ENCODE results near the gene CXCL14.

The CXCL14 gene, protein sequence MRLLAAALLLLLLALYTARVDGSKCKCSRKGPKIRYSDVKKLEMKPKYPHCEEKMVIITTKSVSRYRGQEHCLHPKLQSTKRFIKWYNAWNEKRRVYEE

DNA sequence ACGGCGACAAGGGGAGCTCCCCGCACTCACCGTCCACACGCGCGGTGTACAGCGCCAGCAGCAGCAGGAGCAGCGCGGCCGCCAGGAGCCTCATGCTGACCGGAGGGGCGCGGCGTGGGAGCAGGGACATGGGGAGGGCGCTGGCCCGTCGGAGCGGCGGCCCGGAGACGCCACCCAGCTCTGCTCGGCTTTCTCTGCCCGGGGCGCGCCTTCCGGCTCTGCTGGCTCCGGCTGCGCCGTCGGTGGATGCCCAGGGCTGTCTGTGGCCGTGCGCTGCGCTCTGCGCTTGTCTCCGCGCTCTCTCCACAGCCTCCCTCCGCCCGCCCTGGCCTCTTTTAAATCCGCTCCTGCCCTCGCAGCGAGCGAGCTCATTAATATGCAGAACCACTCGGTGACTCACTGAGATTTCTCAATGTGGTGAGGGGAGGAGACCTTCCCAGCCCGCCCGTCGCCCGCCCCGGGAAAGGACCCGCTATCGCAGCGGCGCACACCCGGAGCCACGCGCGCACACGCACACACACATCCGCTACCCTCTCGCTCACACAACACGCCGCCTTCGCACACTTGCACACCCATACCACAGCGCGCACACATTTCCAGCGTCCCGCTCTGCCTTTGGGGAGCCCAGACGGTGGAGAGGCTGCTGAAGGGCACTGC lies at the start of gene CXCL14:
CXCL14 (minus strand) TSS at position 307 of the 657 bp plus-strand sequence; CDS start at position 94, 213 bp downstream.
- DNase-seq (ENCODE audit: low spot score), result peak; percentile 55

DNA sequence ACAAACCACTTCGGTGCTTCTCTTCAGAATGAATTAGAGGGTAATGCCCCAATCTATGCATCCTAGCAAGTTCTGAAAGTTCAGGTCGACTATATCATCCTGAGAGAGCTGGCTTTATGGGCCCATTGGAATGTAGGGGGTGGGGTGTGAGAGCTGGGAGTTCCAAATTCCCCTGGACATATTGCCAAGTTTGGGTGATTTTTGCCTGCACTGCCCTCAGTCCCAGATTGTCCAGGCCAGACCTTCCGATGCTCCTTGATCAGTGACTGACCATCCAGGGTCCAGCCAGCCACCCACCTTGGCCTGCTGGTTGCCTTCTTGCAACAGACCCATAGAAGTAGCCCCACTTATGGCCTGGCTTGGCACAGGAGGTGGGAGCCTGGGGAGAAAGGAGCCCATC lies 47.8 kb upstream of the CXCL14 start:
- DNase-seq (ENCODE audit: low spot score), result no peak

DNA sequence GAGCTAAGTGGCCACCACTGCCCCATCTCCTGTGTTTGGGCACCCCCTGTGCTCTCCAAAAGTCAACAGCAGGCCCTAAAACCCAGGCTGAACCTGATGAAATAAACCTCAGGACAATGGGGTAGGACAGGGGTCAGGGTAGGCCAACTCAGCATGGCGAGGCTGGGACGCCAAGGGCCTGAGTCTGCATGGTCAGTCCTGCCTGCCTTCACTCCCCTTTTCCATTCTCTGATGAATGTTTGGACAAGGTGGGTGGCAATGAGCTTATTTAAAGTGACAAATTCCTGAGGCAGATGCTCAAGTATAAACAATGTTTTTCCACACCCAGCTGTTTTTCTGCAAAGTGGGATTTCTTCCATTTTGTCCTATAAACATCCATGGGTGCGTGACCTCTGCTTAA lies 47.2 kb upstream of the CXCL14 start:
- no peak for DNase-seq (ENCODE audit: low spot score)

DNA sequence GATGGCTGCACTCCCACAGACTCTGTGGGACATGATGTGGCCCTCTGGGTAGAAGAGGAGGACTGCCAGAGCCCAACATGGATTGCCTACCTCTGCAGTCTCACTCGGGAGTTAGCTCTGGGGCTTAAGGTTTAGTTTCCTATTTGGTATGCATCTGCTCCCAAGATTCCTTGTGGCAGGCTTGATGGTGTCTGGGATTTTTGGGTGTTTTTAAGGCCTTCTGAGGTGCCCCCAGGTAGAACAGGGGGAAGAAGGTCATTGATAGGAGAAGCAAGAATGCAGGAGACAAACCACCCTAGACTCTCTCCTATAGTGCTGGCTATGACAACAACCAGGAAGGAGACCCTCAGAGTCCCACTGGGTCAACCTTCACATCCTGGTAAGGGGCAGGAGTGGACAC lies 46.7 kb upstream of the CXCL14 start:
- DNase-seq (ENCODE audit: low spot score), result no peak

DNA sequence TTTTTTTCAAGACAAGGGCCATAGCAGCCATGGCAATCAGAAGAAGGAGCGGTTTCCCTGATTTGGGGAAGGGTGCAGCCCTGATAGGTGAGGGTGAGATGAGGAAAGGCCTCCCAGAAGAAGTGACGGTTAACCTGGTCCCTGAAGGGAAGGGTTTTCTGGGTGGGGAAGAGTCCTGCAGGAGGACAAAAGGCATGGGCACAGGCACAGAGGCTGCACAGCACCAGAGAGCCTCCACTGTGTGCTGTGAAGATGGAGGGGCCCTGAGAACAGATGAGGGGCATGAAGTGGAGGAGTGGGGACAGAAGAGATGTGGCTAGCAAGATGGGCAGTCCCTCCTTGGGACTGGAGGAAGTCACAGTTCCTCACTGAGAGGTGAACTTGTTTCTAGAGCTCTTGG lies 46.3 kb upstream of the CXCL14 start:
- DNase-seq (ENCODE audit: low spot score), result no peak

DNA sequence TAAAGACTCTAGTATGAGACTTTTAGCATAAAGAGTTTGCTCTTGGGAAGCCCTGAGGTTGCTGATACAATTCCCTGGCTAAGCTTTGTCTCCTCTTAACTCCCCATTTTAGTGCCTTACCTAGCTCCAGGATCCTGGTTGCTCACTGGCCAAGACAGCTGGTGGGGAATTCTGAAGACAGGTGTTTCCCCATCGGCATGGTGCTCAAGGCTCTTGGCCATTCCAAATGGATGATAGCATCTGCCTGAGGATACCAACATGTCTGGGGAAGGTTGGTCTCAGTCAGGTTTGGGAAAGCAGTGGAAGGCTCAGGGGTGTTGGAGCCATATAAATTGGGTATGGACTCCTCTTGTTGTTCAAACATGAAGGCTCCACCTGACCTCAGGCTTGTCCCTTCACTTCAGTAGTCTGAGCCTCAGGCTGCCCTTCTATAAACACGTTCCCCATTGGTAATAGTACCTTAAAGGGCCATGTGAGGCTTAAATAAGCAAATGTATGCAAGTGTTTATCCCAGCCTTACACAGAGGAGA lies 44.5 kb upstream of the CXCL14 start:
- DNase-seq (ENCODE audit: low spot score), result no peak

DNA sequence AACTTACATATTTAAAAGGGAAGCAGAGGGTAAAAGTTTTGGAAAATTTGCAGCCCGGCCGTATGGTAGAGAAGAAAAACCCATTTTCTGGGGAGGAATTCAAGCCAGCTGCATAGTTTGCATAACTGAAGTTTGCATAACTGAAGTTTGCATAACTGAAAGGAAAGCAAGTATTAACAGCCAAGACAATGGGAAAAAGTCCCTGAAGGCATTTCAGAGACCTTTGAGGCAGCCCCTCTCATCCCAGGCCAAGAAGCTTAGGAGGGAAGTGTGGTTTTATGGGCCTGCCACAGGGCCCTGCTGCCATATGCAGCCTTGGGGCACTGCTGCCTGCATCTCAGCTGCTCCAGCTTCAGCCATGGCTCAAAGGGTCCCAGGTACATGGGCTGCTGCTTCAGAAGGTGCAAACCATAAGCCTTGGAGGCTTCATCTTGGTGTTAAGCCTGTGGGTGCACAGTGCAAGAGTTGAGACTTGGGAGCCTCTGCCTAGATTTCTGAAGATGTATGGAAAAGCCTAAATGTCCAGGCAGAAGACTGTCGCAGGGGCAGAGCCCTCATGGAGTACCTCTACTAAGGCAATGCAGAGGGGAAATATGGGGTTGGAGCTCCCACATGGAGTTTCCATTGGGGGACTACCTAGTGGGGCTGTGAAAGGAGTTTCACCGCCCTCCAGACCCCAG lies 36.9 kb upstream of the CXCL14 start:
- DNase-seq (ENCODE audit: low spot score), result no peak

DNA sequence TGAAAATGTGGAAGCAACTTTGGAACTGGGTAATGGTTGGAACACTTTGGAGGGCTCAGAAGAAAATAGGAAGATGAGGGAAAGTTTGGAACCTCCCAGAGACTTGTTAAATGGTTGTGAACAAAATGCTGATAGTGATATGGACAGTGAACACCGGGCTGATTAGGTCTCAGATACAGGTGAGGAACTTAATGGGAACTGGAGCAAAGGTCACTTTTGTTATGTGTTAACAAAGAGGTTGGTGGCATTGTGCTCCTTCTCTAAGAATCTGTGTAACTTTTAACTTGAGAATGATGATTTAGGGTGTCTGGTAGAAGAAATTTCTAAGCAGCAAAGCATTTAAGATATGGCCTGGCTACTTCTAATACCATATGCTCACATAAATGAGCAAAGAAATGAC lies 36.4 kb upstream of the CXCL14 start:
- DNase-seq (ENCODE audit: low spot score), result no peak

DNA sequence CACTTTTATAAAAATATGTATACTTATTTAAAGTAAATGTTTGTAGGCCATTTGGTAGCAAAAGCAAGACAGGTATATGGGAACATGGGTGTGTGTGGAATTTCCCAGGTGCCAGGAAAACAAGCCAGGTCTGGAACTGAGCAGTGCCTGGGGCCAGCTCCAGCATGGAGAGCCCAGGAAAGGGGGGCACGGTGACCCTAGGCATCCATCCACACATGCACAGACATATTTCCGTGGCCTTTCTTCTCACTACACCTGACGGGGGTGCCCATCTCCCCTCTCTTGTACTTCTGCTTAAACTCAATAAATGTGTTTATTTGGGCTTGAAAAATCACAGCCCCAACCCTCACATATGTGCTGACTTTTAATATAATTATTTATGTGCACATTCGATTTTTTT lies 31.2 kb upstream of the CXCL14 start:
- DNase-seq (ENCODE audit: low spot score), result no peak

DNA sequence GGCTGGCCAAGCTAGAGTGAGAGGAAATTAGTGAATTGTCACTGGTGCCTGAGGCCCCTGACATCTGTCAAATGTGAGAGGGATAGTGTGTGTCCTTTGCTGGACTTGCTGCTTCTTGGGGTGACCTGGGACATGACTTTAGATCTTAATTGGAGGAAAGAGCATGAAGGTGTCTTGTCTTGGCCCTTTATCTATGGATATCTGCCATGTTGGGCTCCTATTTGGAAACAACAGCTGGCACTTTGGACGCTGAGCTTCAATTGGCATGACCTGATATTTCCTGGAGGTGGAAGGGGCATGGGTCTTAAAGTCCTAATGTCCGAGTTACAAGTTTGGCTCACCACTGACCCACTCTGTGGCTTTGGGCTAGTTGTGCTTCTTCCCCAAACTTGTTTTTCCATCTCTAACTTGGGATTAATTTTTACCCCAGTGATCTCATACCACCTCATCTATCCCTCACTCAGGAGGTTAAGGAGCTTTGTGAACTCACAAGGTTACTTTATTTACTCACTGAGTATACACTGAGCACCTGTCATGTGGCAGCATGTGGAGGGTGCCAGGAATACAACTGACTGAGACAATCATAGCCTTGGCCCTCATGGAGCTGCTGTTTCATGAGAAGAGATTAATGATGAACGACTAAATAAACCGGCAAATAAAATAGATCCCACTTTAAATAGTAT lies 30.1 kb upstream of the CXCL14 start:
- no peak for DNase-seq (ENCODE audit: low spot score)

DNA sequence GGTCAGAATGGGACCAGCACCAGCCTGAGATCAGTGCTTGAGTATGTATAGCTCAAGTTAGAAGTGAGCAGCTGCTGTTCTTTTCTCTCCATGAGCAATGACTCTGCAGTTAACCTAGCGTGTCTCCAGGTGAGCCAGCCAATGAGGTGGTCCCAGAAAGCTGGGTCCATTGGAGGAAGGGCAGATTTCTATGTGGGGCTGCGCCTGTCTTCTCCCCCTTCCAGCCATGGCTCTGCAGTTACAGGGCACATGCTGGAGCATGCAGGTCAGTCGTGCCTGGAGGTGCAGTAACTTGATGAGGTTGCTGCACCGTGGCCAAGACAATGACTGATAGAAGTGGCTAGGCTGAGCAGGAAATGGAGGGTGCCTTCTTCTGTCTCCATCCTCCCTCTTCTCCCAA lies 29.6 kb upstream of the CXCL14 start:
- DNase-seq (ENCODE audit: low spot score), result no peak

DNA sequence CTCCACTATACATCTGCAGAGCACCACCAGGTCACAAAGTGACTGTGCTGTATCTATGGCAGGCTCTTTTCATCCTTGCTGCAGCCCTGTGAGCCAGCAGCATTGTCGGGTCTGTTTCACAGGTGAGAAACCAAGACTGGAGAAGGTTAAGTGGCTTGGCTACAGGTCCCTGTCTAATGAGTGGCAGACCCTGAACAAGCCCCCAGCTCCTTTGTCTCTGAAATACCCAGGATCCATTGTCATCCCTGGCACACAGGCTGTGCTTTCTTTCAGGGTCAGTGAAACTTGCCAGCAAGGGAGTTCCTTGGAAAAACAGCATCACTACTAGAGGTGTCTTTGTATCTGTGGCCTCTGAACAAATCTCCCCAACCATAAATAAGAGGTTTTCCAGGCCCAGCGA lies 27.6 kb upstream of the CXCL14 start:
- no peak for DNase-seq (ENCODE audit: low spot score)

DNA sequence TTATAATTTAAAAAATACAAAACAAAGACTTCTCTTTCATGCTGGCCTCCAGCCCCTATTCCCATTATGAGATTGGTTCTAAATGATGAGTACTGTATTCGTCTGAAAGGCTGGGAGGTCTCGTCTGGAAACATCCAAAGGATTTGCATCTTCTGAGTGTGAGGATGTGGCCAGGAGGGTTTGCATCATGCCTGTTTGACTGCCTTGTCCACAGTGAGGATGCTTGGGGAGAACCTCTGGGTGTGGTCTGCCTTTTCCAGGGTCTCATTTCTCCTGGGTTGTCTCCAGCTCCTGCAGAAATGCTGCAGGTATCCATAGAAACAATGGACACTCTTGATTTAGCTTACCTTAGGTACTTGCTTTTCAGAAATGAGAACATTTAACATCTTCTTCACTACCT lies 26.4 kb upstream of the CXCL14 start:
- no peak for DNase-seq (ENCODE audit: low spot score)

DNA sequence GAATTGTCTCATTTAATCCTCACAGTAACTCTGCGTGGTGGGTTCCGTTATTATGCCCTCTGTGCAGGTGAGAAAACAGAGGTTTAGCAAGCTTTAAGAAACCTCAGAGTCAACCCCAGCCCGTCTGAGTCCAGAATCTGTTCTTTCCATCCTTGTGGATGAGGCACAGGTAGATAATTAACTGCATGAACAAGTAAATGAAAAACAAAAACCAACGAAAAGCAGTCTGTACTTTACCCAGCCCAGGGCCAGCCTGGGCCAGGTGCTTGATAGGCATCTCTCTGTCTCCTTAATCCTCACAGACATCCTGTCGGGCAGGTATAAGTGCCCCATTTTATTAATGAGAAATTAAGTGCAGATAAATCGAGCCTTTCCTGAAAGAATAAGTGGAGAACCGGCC lies 25.3 kb upstream of the CXCL14 start:
- no peak for DNase-seq (ENCODE audit: low spot score)

DNA sequence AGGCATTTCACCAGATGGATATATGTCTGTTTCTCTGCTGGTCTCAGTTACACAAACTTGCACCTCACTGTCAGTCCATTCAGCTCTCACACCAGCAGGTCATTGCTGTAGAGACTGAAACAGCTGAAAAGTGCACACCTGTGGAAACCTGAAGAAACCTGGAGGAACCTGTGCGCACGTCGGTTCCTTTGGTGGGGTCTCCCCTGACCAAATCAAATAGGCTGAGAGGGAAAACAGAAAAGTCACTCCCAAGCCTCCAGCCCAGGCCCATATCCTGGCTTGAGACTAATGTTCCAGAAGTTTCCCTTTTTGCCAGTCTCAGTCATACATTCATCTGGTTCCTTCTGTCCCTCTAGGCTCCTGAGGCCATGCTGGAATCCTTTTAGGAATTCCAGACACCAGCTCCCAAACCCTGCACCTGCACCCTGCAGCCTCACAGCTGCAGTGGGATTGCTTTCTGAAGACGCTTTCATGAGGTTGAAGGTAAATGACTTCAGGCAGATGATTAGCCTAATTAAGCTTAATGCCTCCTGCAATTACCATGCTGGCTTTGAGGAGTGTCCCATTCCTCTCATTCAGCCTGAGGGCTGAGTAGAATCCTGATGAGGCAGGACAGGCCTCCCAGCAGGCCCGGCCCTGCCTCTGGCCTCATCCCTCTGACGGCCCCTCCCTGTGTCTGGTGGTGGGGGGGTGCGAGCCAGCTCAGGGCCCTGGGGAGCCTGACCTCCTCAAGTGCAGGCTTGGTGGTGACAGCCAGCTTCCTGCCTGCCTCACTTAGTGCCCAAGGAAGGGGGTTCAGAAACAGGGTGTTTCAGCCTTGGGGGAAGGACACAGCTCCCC lies 24.3 kb upstream of the CXCL14 start:
- no peak for DNase-seq (ENCODE audit: low spot score)

DNA sequence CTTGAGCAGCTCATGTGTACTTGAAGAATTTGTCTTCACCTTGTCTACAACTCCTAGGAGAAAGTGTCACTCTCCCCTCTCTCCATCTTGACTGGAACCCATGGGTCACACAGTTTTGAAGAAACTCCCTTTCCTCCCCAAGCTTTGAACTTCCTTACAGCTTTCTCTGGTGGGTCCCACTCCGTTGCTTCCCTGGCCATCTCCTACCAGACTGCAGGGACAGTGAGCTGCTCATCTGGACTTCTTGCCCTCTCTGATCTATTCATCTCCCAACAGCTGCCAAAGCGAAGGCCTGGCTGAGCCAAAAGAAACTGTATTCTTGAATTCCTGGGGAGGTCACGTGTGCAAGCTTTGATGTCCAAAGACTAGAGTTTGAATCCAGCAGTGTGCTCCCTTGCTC lies 22.7 kb upstream of the CXCL14 start:
- DNase-seq (ENCODE audit: low spot score), result no peak

DNA sequence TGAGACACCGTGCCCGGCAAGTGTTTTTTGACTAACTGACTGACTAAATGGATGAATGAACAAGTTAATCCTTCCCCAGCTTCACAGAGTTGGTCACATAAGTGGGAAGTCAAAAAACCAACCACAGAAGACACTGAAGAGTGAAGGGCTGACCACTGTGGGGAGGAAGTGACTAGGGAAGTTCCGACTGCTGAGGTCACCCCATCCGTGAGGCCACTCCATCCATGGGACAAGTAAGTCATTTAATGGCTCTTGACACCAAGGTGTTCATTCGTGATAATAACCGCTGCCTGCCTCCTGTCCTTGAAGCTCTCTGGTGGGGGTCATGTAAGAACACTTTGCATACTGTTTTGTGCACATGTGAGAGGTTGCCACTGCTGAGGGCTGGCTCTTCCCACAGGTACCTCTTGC lies 22.2 kb upstream of the CXCL14 start:
- DNase-seq (ENCODE audit: low spot score), result no peak

DNA sequence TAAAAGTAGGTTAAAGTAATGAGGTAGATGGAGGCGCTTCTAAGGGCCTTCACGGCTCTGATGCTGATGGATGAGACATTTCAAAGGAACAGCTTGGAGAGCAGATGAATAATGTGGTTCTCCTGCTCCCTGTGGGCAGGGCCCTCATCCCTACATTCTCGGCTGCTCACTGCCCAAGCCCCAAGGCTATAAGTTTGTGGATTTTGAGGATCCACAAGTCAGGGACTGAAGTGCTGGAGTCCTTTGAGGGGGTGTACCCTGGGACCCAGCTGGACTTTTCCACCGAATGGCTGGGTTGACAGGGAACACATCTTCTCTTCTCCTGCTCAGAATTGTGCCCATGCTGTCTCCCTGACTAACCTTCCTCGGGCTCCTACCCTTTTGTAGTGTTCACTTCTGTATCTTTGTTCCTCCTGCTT lies 21.4 kb upstream of the CXCL14 start:
- no peak for DNase-seq (ENCODE audit: low spot score)

DNA sequence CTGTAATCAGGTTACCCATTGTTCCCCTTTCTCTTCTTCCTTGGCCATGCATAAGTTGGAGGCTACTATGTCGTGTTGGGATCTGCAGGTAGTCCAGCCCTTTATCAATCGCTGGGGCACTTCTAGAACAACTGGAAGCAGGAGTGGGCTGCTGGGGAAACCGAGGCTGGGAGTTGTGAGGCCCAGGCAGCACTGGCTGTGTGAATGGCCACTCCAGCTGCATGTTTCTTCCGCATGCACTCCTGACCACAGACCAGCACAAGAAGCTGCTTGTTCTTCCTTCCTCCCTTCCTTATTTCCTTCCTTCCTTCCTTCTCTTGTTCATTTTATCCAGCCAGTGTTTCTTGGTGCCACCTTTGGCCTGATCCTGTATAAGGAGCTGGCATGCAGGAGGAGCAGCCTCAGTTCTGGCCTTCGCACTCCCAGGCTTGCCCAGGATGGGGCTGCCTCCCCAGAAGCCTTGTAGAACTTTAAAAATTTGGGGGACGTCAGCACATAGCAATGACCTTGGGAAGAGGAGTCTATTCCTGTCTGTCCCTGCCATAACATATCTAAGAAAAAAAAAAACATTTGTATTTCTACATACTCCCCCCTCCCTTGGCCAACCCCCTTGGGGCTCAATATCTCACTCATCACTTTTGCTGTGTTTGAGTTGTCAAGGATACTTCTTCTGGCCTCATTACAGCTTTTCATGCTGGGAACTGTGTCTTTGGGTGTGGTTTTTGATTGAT lies 20.8 kb upstream of the CXCL14 start:
- DNase-seq (ENCODE audit: low spot score), result no peak

DNA sequence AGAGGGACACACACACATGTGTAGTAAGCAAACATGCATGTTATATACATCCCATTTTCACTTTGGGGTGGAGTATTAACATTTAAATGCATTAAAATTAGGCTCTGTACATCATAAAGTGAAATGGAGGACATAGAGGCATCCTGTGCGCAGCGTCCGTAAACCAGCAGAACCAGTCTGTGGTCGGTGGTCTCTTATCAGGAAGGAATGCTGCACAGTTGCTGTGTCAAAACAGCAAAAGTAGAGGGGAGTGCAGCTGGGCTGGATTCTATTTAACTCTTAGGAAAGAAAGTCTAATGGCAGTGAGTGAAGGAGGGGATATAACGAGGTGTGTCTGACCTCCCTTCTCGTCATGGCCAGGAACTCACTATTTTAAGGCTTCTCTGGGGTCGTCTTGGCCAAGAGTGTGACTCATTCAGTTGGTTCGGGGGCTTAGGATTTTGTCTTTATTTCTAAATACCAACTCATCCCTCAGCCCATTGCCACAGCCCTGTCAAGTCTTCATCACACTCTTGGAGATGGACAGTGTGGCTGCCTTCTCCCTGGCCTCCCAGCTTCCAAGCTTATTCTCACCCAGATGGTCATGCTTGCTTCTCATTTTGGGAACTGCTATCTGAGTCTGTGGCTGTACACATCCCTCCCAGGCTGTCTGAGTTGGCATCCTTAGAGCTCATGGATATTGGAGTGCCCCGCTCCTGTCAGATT lies 20.1 kb upstream of the CXCL14 start:
- DNase-seq (ENCODE audit: low spot score), result no peak

DNA sequence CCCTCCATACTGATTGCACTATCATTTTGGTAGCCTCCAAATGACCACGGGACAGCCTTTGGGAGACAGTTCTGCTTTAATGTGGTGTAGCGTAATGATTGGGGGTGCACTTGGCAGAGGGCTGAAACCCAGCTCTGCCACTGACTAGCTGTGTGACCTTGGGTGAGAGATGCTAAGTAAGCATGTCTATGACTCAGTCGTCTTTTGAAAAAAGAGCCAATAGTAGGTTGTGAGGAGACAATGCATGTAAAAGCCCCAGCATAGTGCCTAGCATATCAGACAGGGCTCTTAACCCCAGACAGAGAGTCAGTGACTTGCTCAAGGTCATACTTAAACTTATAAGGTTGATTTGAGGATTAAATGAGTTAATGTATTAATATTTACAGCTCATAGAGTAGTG lies 18.0 kb upstream of the CXCL14 start:
- no peak for DNase-seq (ENCODE audit: low spot score)

Data from putamen (tissue), 1 donor.